H1 (cell line): ENCODE measurements around the gene FOXK1. TPM values are rescaled to one million over a fixed set of nuclear protein-coding genes. Genes with fewer than 3 reads are reported as not detected.

ENCODE experiments used
- CTCF ChIA-PET: fragments of 300-600 bp; sonication (Branson Sonifier 250); formaldehyde crosslinking; loops from one replicate; lab custom pipeline; 2021; ENCODE audit not compliant: partially characterized antibody; lab: Charles Lee
- POLR2A ChIA-PET: fragments of 300-600 bp; sonication (Branson Sonifier 250); formaldehyde crosslinking; loops from one replicate; lab custom pipeline; 2021; ENCODE audit warnings: inconsistent platforms; ENCODE audit not compliant: partially characterized antibody; lab: Charles Lee
- DNase-seq, 2 experiments: peaks; one replicate each; pipeline versions ENCODE4 v3.0.0 to v3.0.0-alpha.2; 2010 to 2022; ENCODE audit warnings: low spot score in 2 of 2, low read depth in 1 of 2, mixed read lengths in 1 of 2
- FAIRE-seq: peaks from 2 replicates; lab custom pipeline; 2011; peaks lifted over from hg19 to GRCh38; lab: Jason Lieb, UNC
- H2AFZ ChIP-seq: 2 replicates; pipeline ENCODE4 v1.8.1; 2012; ENCODE audit warnings: low read length, inconsistent platforms
- H2AK5ac ChIP-seq: 2 replicates; pipeline ENCODE4 v1.6.1; 2013; ENCODE audit warnings: low read depth, low read length
- H2BK120ac ChIP-seq: replicated peaks from 2 replicates; pipeline ENCODE3; 2013; ENCODE audit warnings: low read depth, low read length, inconsistent platforms
- H2BK12ac ChIP-seq: 2 replicates; pipeline ENCODE4 v1.6.1; 2013; ENCODE audit warnings: low read depth, low read length
- H2BK15ac ChIP-seq: 2 replicates; pipeline ENCODE4 v1.6.1; 2013; ENCODE audit warnings: low read length
- H2BK20ac ChIP-seq: 2 replicates; pipeline ENCODE4 v1.6.1; 2013; ENCODE audit warnings: low read length
- H2BK5ac ChIP-seq: 2 replicates; pipeline ENCODE4 v1.6.1; 2013; ENCODE audit warnings: low read depth, low read length
- H3K14ac ChIP-seq: 2 replicates; pipeline ENCODE4 v1.6.1; 2013; ENCODE audit warnings: inconsistent platforms; ENCODE audit not compliant: insufficient read length
- H3K18ac ChIP-seq: 2 replicates; pipeline ENCODE4 v1.6.1; 2013; ENCODE audit warnings: low read length; ENCODE audit errors: extremely low read depth
- H3K23ac ChIP-seq: 2 replicates; pipeline ENCODE4 v1.6.1; 2013; ENCODE audit warnings: inconsistent platforms; ENCODE audit not compliant: insufficient read length
- H3K23me2 ChIP-seq: 2 replicates; pipeline ENCODE4 v1.6.1; 2013; ENCODE audit warnings: low read depth, low read length
- H3K27ac ChIP-seq: 2 replicates; pipeline ENCODE4 v1.6.1; 2011; ENCODE audit warnings: low read depth, low read length, inconsistent platforms
- H3K27me3 ChIP-seq, 4 experiments: replicated peaks in 1 of 4; 1 replicate in 1 of 4; 2 replicates in 3 of 4; pipeline versions ENCODE4 v1.6.1 to v1.8.1; 2011 to 2013; ENCODE audit warnings: low read length in 3 of 4, mild to moderate bottlenecking in 3 of 4, inconsistent platforms in 2 of 4, mixed read lengths in 2 of 4, moderate library complexity in 1 of 4; ENCODE audit not compliant: control insufficient read depth in 3 of 4, insufficient read depth in 3 of 4; ENCODE audit errors: extremely low read depth in 1 of 4
- H3K36me3 ChIP-seq, 4 experiments: 2 replicates each; pipeline versions ENCODE4 v1.6.1 to v1.8.1; 2011 to 2013; ENCODE audit warnings: mild to moderate bottlenecking in 4 of 4, low read length in 3 of 4, moderate library complexity in 2 of 4, control low read depth in 1 of 4, inconsistent platforms in 1 of 4; ENCODE audit not compliant: insufficient read depth in 4 of 4, control insufficient read depth in 2 of 4
- H3K4ac ChIP-seq: replicated peaks from 2 replicates; pipeline ENCODE3; 2013; ENCODE audit warnings: low read length, low read depth, mixed read lengths, inconsistent platforms; ENCODE audit not compliant: insufficient read length
- H3K4me1 ChIP-seq, 4 experiments: replicated peaks in 1 of 4; 1 replicate in 1 of 4; 2 replicates in 3 of 4; pipeline versions ENCODE4 v1.6.1 to v1.8.1; 2011 to 2013; ENCODE audit warnings: low read length in 3 of 4, inconsistent platforms in 2 of 4, mixed read lengths in 1 of 4; ENCODE audit not compliant: insufficient read depth in 4 of 4, control insufficient read depth in 3 of 4
- H3K4me2 ChIP-seq, 2 experiments: 2 replicates each; pipeline versions ENCODE4 v1.6.1 to v1.8.1; 2011 to 2013; ENCODE audit warnings: low read depth in 2 of 2, low read length in 2 of 2, control low read depth in 1 of 2, inconsistent platforms in 1 of 2, mild to moderate bottlenecking in 1 of 2; ENCODE audit not compliant: insufficient read depth in 1 of 2
- H3K4me3 ChIP-seq, 4 experiments: fragments of 200-600, 300-600 bp in 1 of 4; sonication (generic), shearing (Covaris generic), sonication (Bioruptor Twin) in 1 of 4; 2 replicates each; pipeline versions ENCODE4 v1.5.1 to v1.8.1; 2011 to 2016; ENCODE audit warnings: low read length in 4 of 4, low read depth in 3 of 4, control low read depth in 2 of 4, inconsistent platforms in 2 of 4, mild to moderate bottlenecking in 2 of 4, mixed read lengths in 1 of 4, moderate library complexity in 1 of 4; ENCODE audit not compliant: insufficient read depth in 2 of 4; ENCODE audit errors: extremely low read depth in 1 of 4
- H3K56ac ChIP-seq: replicated peaks from 2 replicates; pipeline ENCODE3; 2013; ENCODE audit warnings: low read depth, mild to moderate bottlenecking, mixed read lengths, low read length, inconsistent platforms; ENCODE audit not compliant: insufficient read length
- H3K79me1 ChIP-seq: 2 replicates; pipeline ENCODE4 v1.6.1; 2013; ENCODE audit warnings: low read depth, low read length, control low read depth
- H3K79me2 ChIP-seq, 2 experiments: 2 replicates each; pipeline versions ENCODE4 v1.6.1 to v1.8.1; 2012 to 2013; ENCODE audit warnings: low read length in 2 of 2, mild to moderate bottlenecking in 2 of 2, inconsistent platforms in 1 of 2; ENCODE audit not compliant: insufficient read depth in 2 of 2, control insufficient read depth in 1 of 2
- H3K9ac ChIP-seq, 4 experiments: replicated peaks in 1 of 4; 1 replicate in 1 of 4; 2 replicates in 3 of 4; pipeline versions ENCODE4 v1.6.1 to v1.8.1; 2011 to 2013; ENCODE audit warnings: low read depth in 3 of 4, low read length in 3 of 4, control low read depth in 2 of 4, mild to moderate bottlenecking in 2 of 4, moderate library complexity in 2 of 4, inconsistent platforms in 1 of 4; ENCODE audit errors: extremely low read depth in 1 of 4
- H3K9me3 ChIP-seq, 2 experiments: 2 replicates each; pipeline versions ENCODE4 v1.6.1 to v1.8.1; 2012 to 2013; ENCODE audit warnings: mild to moderate bottlenecking in 2 of 2, moderate library complexity in 2 of 2, control low read depth in 1 of 2, inconsistent platforms in 1 of 2, low read depth in 1 of 2, low read length in 1 of 2, mixed read lengths in 1 of 2; ENCODE audit not compliant: insufficient read depth in 2 of 2
- H4K20me1 ChIP-seq, 2 experiments: replicated peaks in 1 of 2; 2 replicates each; pipeline versions ENCODE3 to v1.8.1; 2011 to 2013; ENCODE audit warnings: inconsistent platforms in 2 of 2, low read length in 2 of 2, mild to moderate bottlenecking in 1 of 2; ENCODE audit not compliant: insufficient read depth in 2 of 2, control insufficient read depth in 1 of 2
- H4K5ac ChIP-seq: 2 replicates; pipeline ENCODE4 v1.6.1; 2013; ENCODE audit warnings: low read length, low read depth, mixed read lengths, inconsistent platforms; ENCODE audit not compliant: insufficient read length
- H4K8ac ChIP-seq: 2 replicates; pipeline ENCODE4 v1.8.0; 2013; ENCODE audit warnings: mild to moderate bottlenecking, moderate library complexity, low read length, inconsistent platforms; ENCODE audit not compliant: insufficient read depth; ENCODE audit errors: extremely low read depth
- H4K91ac ChIP-seq: replicated peaks from 2 replicates; pipeline ENCODE3; 2013; ENCODE audit warnings: low read length, mixed read lengths, inconsistent platforms; ENCODE audit not compliant: insufficient read length
- BCL11A ChIP-seq, 2 experiments: IDR thresholded peaks; one replicate each; pipeline ENCODE4 v1.6.1; 2011; ENCODE audit warnings: low read depth in 2 of 2, low read length in 2 of 2, mild to moderate bottlenecking in 2 of 2
- E2F6 ChIP-seq: IDR thresholded peaks from 2 replicates; pipeline ENCODE4 v1.6.1; 2012; ENCODE audit warnings: inconsistent platforms
- HDAC2 ChIP-seq, 2 experiments: fragments of 300-600 bp in 1 of 2; sonication (generic) in 1 of 2; IDR thresholded peaks; 2 replicates each; pipeline ENCODE4 v1.6.1; 2011 to 2012; ENCODE audit warnings: low read depth in 2 of 2, low read length in 2 of 2, mild to moderate bottlenecking in 2 of 2, moderate library complexity in 2 of 2, borderline replicate concordance in 1 of 2, inconsistent platforms in 1 of 2
- KDM1A ChIP-seq: fragments of 200-600, 300-600 bp; sonication (generic); IDR thresholded peaks from 2 replicates; pipeline ENCODE4 v1.7.1; 2016; ENCODE audit warnings: mild to moderate bottlenecking, low read length, borderline replicate concordance
- NANOG ChIP-seq: IDR thresholded peaks from 2 replicates; pipeline ENCODE4 v1.6.1; 2011; ENCODE audit warnings: low read length, low read depth, mild to moderate bottlenecking, inconsistent platforms; ENCODE audit not compliant: insufficient read depth, poor library complexity, severe bottlenecking
- RNF2 ChIP-seq: fragments of 200-900, 300-1000 bp; sonication (generic); IDR thresholded peaks from 2 replicates; pipeline ENCODE4 v1.7.1; 2016; ENCODE audit warnings: borderline replicate concordance, low read depth, mild to moderate bottlenecking, antibody characterized with exemption, low read length; ENCODE audit not compliant: poor library complexity, severe bottlenecking; ENCODE audit errors: missing control alignments
- SUZ12 ChIP-seq: fragments of 200-600 bp; sonication (generic); IDR thresholded peaks from 2 replicates; pipeline ENCODE4 v1.6.1; 2012; ENCODE audit warnings: mild to moderate bottlenecking, inconsistent platforms, low read length, moderate library complexity, mixed read lengths
- WGBS, 2 experiments: shearing (Covaris generic) in 1 of 2; methylation state at CpG; one replicate each; pipeline versions ENCODE4 v1.1.6 to v1.1.7; 2013 to 2015; ENCODE audit warnings: low lambda C conversion rate in 2 of 2, mixed read lengths in 2 of 2, inconsistent platforms in 1 of 2, low coverage in 1 of 2, missing lambda C conversion rate in 1 of 2; ENCODE audit not compliant: insufficient replicate concordance in 2 of 2, insufficient coverage in 1 of 2, insufficient read length in 1 of 2; ENCODE audit errors: extremely low coverage in 1 of 2, missing lambda C conversion rate in 1 of 2; 5-methylcytosine and 5-hydroxymethylcytosine counted together
- polyA plus RNA-seq, 7 experiments: library from polyadenylated mRNA; depleted of rRNA in 3 of 7; stranded (reverse) in 5 of 7; unstranded in 2 of 7; fragments of >200 nt in 5 of 7; fragments of 200-250 nt in 2 of 7; gene quantifications; 1 replicate in 5 of 7; 2 replicates in 1 of 7; 4 replicates in 1 of 7; pipeline versions ENCODE4 v1.2.1 to v1.2.3, GENCODE V29; 2011 to 2013; ENCODE audit warnings: missing spikeins in 2 of 7, mixed read lengths in 2 of 7
- total RNA-seq: library from RNA; stranded (reverse); fragmentation: NEBNext Ultra II Directional; extraction: Animal tissue kit (Norgen Biotek cat#: 25700); gene quantifications from 2 replicates; pipeline ENCODE4 v1.2.1, GENCODE V29; 2021

FOXK1 gene
- total and polyA plus RNA-seq, 2 of the 8 experiments (the other 6 are each of a cell fraction or from before 2014, with no cell fraction given): 2.0 to 8.5 TPM

GRCh38 chr7:4687956-4688355 is 5.9 kb downstream of the FOXK1 start:
- FAIRE-seq: no peak
- TF ChIP-seq SUZ12 (no peak), KDM1A (no peak), E2F6 (no peak), HDAC2 (IDR thresholded peaks at IDR 0.05; ENCODE audit: borderline replicate concordance in 1 of 2, low read depth in 2 of 2, low read length in 2 of 2) (no peak), BCL11A (IDR thresholded peaks at IDR 0.05; ENCODE audit: low read depth in 2 of 2, low read length in 2 of 2) (no peak), RNF2 (no peak), NANOG (no peak)

More at GRCh38 chr7:4687956-4688355, 5.9 kb downstream of the FOXK1 start:
- peaks cover 0 to 5% (median 5%) of the 10 kb centered on the region in 4 experiments; a peak in 5 of 7 replicates for H3K4me1 ChIP-seq
- no peak overlapping the region for H2BK15ac ChIP-seq
- H3K9me3 ChIP-seq: no peaks in the 10 kb centered on the region
- no peak overlapping the region for H3K23ac ChIP-seq
- no peak overlapping the region for H3K14ac ChIP-seq
- H2AFZ ChIP-seq: no peak overlapping the region
- no peak overlapping the region for H3K4me3 ChIP-seq
- H2AK5ac ChIP-seq: no peak overlapping the region
- H2BK120ac ChIP-seq: no peak overlapping the region
- H2BK20ac ChIP-seq: no peak overlapping the region
- H2BK12ac ChIP-seq: no peak overlapping the region
- H3K36me3 ChIP-seq: no peaks in the 10 kb centered on the region
- no peak overlapping the region for H2BK5ac ChIP-seq
- peaks cover 10 to 36% of the 10 kb centered on the region in 2 experiments for H4K20me1 ChIP-seq
- peaks cover 3 to 10% of the 10 kb centered on the region in 2 experiments; a peak in 3 of 4 replicates for H3K79me2 ChIP-seq
- H4K91ac ChIP-seq: no peak overlapping the region
- H3K23me2 ChIP-seq: peaks cover 4% of the 10 kb centered on the region; the same call in 1 of the 2 replicates
- no peak overlapping the region for H3K56ac ChIP-seq
- H3K79me1 ChIP-seq: peaks cover 5% of the 10 kb centered on the region; the same call in 1 of the 2 replicates
- WGBS, 2 experiments: 94% methylated on average over 3 of the region's 3 CpGs; no CpG with 5 or more reads in 1 of the 2 experiments
- H3K9ac ChIP-seq: no peak overlapping the region
- H4K8ac ChIP-seq: no peak overlapping the region
- H3K18ac ChIP-seq: no peak overlapping the region
- H3K4ac ChIP-seq: no peak overlapping the region
- ChIA-PET CTCF (interaction anchor here (1.1 kb wide), 1 partner anchor 18 kb away, joined by 3 read pairs; no protein-coding TSS in a partner anchor), POLR2A (interaction anchor here (0.7 kb wide), 1 partner anchor 73 kb away, joined by 3 read pairs; no protein-coding TSS in a partner anchor)
- no peak overlapping the region for H4K5ac ChIP-seq
- no peak overlapping the region for H3K4me2 ChIP-seq
- H3K27me3 ChIP-seq: peaks cover 0 to 6% (median 3%) of the 10 kb centered on the region in 4 experiments; a peak in 5 of 7 replicates
- no peak overlapping the region for H3K27ac ChIP-seq
- DNase-seq: no peak
